Loucy (cell line): ENCODE results near the gene HOXA1.

Experiments used
- H2AFZ ChIP-seq: fragments of 200-600 bp; sonication (generic); 2 replicates; pipeline ENCODE4 v1.6.0; 2016; ENCODE audit warnings: antibody characterized with exemption, mild to moderate bottlenecking, low read length, moderate library complexity
- H3F3A ChIP-seq: fragments of 200-600 bp; 2 replicates; pipeline ENCODE4 v1.6.0; 2016; ENCODE audit warnings: antibody characterized with exemption, low read depth, mild to moderate bottlenecking
- H3K27me3 ChIP-seq: fragments of 200-600 bp; sonication (generic); 2 replicates; pipeline ENCODE4 v1.6.1; 2014; ENCODE audit warnings: low read length, mild to moderate bottlenecking; ENCODE audit not compliant: insufficient read depth, poor library complexity, severe bottlenecking
- H3K36me3 ChIP-seq: fragments of 200-600 bp; sonication (generic); 2 replicates; pipeline ENCODE4 v1.6.1; 2016; ENCODE audit warnings: low read length; ENCODE audit not compliant: insufficient read depth
- H3K4me1 ChIP-seq: fragments of 200-600 bp; sonication (generic); 2 replicates; pipeline ENCODE4 v1.5.1; 2014; ENCODE audit warnings: low read length, mild to moderate bottlenecking; ENCODE audit not compliant: insufficient read depth, poor library complexity, severe bottlenecking
- H3K4me2 ChIP-seq: fragments of 200-600 bp; sonication (generic); 2 replicates; pipeline ENCODE4 v1.6.0; 2014; ENCODE audit warnings: antibody characterized with exemption, low read length, low read depth, mild to moderate bottlenecking; ENCODE audit not compliant: poor library complexity, severe bottlenecking
- H3K4me3 ChIP-seq: fragments of 200-600 bp; sonication (generic); 2 replicates; pipeline ENCODE4 v1.5.1; 2014; ENCODE audit warnings: low read length, mild to moderate bottlenecking, mixed read lengths; ENCODE audit not compliant: poor library complexity, severe bottlenecking
- H3K79me2 ChIP-seq: fragments of 200-600 bp; sonication (generic); 2 replicates; pipeline ENCODE4 v1.6.1; 2014; ENCODE audit warnings: low read length; ENCODE audit not compliant: insufficient read depth
- H3K9ac ChIP-seq: fragments of 200-600 bp; sonication (generic); 2 replicates; pipeline ENCODE4 v1.6.0; 2014; ENCODE audit warnings: mild to moderate bottlenecking, low read depth, low read length, moderate library complexity; ENCODE audit not compliant: poor library complexity, severe bottlenecking
- H3K9me2 ChIP-seq: fragments of 200-600 bp; sonication (generic); replicated peaks from 2 replicates; pipeline ENCODE4 v1.6.1; 2016; ENCODE audit warnings: low read depth, low read length, mixed read lengths
- H3K9me3 ChIP-seq: fragments of 200-600 bp; sonication (generic); 2 replicates; pipeline ENCODE4 v1.6.1; 2014; ENCODE audit warnings: mild to moderate bottlenecking, antibody characterized with exemption, low read length, low read depth; ENCODE audit not compliant: insufficient read depth
- H4K20me1 ChIP-seq: fragments of 200-600 bp; sonication (generic); 2 replicates; pipeline ENCODE4 v1.6.0; 2014; ENCODE audit warnings: antibody characterized with exemption, low read length, mild to moderate bottlenecking; ENCODE audit not compliant: insufficient read depth, poor library complexity, severe bottlenecking
- EZH2phosphoT487 ChIP-seq: fragments of 200-600 bp; IDR thresholded peaks from 2 replicates; pipeline ENCODE4 v1.6.1; 2018; ENCODE audit warnings: antibody characterized with exemption, mild to moderate bottlenecking, moderate library complexity, borderline replicate concordance
- TF ChIP-seq, protein P1 (sequence below): fragments of 200-600 bp; sonication (generic); conservative IDR thresholded peaks from 2 replicates; pipeline ENCODE4 v1.5.1; 2014; ENCODE audit warnings: mild to moderate bottlenecking, antibody characterized with exemption, low read length

The HOXA1 gene

DNA sequence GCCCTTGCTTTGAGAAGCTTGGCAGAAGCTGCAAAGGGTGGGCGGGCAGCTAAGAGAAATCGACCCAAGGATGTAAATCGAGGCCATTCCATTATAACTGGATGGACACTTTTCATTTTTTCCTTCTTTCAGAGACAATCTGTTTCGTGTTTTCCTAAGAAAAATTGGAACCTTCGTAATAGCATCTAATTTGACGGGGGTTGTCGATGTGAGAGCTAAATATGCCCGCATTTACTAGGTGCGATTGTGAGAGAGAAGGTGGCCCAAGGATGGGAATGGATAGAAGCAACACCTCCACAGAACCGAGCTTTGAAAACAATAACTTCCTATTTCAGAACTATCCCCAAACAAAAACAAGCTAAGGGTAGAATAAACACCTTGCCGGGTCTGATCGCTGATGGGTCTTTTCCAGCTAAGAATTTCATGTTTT, 35.6 kb upstream of the HOXA1 start:
- no peak for TF ChIP-seq EZH2phosphoT487
- TF ChIP-seq, protein P1, sequence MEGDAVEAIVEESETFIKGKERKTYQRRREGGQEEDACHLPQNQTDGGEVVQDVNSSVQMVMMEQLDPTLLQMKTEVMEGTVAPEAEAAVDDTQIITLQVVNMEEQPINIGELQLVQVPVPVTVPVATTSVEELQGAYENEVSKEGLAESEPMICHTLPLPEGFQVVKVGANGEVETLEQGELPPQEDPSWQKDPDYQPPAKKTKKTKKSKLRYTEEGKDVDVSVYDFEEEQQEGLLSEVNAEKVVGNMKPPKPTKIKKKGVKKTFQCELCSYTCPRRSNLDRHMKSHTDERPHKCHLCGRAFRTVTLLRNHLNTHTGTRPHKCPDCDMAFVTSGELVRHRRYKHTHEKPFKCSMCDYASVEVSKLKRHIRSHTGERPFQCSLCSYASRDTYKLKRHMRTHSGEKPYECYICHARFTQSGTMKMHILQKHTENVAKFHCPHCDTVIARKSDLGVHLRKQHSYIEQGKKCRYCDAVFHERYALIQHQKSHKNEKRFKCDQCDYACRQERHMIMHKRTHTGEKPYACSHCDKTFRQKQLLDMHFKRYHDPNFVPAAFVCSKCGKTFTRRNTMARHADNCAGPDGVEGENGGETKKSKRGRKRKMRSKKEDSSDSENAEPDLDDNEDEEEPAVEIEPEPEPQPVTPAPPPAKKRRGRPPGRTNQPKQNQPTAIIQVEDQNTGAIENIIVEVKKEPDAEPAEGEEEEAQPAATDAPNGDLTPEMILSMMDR = no peak
- Histone ChIP-seq H2AFZ (no peak overlapping the region), H3K4me1 (peaks cover 35% of the 10 kb centered on the region), H3K4me2 (no peak overlapping the region), H3F3A (no peaks in the 10 kb centered on the region), H3K9ac (no peak overlapping the region), H3K79me2 (peaks cover 98% of the 10 kb centered on the region), H3K4me3 (no peak overlapping the region), H4K20me1 (peaks cover 90% of the 10 kb centered on the region), H3K9me3 (no peaks in the 10 kb centered on the region), H3K9me2 (no peaks in the 10 kb centered on the region), H3K27me3 (no peaks in the 10 kb centered on the region), H3K36me3 (peaks cover 63% of the 10 kb centered on the region)

DNA sequence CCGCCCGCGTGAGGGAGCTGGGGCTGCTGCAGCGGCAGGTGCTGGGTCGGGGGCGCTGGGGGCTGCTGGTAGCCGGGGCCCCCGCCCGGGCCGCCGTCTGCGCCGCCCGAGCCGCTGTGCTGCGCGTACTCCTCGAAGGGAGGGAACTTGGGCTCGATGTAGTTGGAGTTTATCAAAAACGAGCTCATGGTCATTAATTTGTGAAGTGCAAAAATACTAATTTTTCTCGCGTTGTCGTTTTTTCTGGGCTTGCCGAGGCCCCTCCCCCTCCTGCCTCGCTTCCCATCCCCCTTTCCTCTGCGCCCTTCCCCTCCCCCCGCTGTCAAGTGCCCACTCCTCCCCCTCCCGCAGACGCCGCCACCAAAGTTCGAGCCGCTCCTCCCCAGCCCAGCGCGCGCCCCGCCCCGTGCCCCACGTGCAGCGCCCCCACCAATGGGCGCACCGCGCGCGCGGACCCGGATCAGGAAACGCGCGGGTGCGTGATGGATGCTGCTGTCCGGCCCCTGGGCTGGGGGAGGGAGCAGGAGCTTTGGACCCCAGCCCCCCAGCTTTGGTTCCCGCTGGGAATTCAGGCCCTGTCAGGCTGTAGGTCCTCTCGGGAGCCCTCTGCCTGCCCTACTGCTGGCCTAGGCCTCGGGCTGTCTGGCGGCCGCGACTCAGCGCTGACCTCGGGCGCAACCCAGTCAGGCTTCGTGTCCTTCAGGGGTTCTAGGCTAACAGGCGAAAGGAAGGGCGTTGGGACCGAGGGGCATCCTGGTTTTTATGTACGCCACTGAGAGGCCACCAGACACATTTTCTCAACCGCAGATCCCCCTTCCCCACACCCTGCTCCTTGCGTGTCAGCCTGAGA, 35.0 kb upstream of the HOXA1 start, which contains the start of gene HOXA4:
HOXA4 (minus strand) TSS at position 218 of the 850 bp plus-strand sequence; CDS start at position 194, 24 bp downstream.
- TF ChIP-seq EZH2phosphoT487 = no peak
- TF ChIP-seq, protein P1 = no peak
- H3K27me3 ChIP-seq = no peaks in the 10 kb centered on the region
- H2AFZ ChIP-seq = no peak within 1 kb of the TSS
- peaks cover 69% of the 10 kb centered on the region for H3K36me3 ChIP-seq
- peaks cover 90% of the 10 kb centered on the region for H4K20me1 ChIP-seq
- peaks cover 98% of the 10 kb centered on the region for H3K79me2 ChIP-seq
- H3K4me2 ChIP-seq = no peak within 1 kb of the TSS
- H3K9me3 ChIP-seq = no peaks in the 10 kb centered on the region
- H3K4me1 ChIP-seq = peaks cover 29% of the 10 kb centered on the region
- no peak within 1 kb of the TSS for H3K4me3 ChIP-seq
- no peaks in the 10 kb centered on the region for H3K9me2 ChIP-seq
- H3F3A ChIP-seq = no peaks in the 10 kb centered on the region
- no peak within 1 kb of the TSS for H3K9ac ChIP-seq

DNA sequence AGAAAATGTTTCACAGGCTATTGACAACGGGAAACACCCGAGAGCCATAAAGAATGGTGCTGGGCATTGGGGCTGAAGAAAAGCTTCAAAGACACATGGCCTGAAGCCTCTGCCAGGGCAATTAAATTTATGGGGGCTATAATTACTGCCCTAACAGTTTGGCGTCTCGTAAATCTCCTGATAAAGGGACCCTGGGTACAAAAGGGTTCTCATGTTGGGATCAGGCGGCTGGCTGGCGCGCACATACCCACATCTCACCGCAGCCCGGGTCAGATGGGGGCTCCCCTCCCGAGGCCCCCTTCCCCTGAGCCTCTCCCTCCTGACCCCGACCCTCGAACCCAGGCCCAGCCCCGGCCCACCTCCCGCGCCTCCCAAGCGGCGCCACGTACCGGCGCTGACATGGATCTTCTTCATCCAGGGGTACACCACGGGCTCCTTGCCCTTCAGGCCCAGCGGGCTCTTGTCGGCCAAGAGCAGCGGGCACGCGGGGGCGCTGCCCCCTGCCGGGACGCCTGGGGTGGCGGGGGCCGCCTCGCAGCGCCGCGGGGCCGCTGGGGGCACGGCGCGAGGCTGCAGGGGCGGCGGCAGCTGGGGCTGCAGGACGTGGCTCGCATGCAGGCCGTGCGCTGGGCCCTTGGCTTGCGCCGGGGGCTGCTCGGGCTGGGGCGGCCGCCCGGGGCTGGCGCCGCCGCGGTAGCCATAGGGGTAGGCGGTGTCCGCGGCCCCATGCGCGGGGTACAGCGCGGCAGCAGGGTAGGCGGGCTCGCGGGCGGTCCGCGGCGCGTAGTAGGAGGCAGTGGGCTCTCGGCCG, 34.1 kb upstream of the HOXA1 start:
- peaks cover 84% of the 10 kb centered on the region for H4K20me1 ChIP-seq
- H3K36me3 ChIP-seq = peaks cover 77% of the 10 kb centered on the region
- TF ChIP-seq, protein P1 = no peak
- TF ChIP-seq EZH2phosphoT487 = no peak
- no peak overlapping the region for H3K4me2 ChIP-seq
- H2AFZ ChIP-seq = no peak overlapping the region
- no peak overlapping the region for H3K9ac ChIP-seq
- peaks cover 98% of the 10 kb centered on the region for H3K79me2 ChIP-seq
- peaks cover 20% of the 10 kb centered on the region for H3K4me1 ChIP-seq
- H3K9me2 ChIP-seq = no peaks in the 10 kb centered on the region
- no peaks in the 10 kb centered on the region for H3K27me3 ChIP-seq
- H3K4me3 ChIP-seq = no peak overlapping the region
- no peaks in the 10 kb centered on the region for H3F3A ChIP-seq
- no peaks in the 10 kb centered on the region for H3K9me3 ChIP-seq
